K562 (cell line): ENCODE results near the gene FCHO1. TPM values are rescaled to one million over a fixed set of nuclear protein-coding genes. Genes with fewer than 3 reads are reported as not detected.
A peak's percentile ranks its signal among the peaks of the same experiment; 100 is the strongest.

ENCODE experiments used
- BDP1 ChIP-seq: IDR thresholded peaks from 3 replicates; pipeline ENCODE4 v1.6.1; 2011; ENCODE audit not compliant: insufficient read length, insufficient read depth
- CXXC5 ChIP-seq: fragments of 250-450 bp; sonication (Bioruptor Pico); IDR thresholded peaks from 2 replicates; pipeline ENCODE4 v1.8.0; 2022; ENCODE audit warnings: inconsistent platforms, mild to moderate bottlenecking, moderate library complexity
- DMBX1 ChIP-seq: fragments of 250-450 bp; sonication (Bioruptor Pico); IDR thresholded peaks from 2 replicates; pipeline ENCODE4 v1.8.0; 2022; ENCODE audit warnings: inconsistent platforms, mild to moderate bottlenecking, moderate library complexity, borderline replicate concordance
- EP400 ChIP-seq: fragments of 450-650 bp; IDR thresholded peaks from 2 replicates; pipeline ENCODE4 v1.6.1; 2017; ENCODE audit warnings: antibody characterized with exemption, mild to moderate bottlenecking, moderate library complexity
- HMBOX1 ChIP-seq: sonication (generic); IDR thresholded peaks from 2 replicates; pipeline ENCODE4 v1.6.1; 2016
- JUN ChIP-seq, 2 experiments: sonication (generic) in 1 of 2; formaldehyde crosslinking in 1 of 2; IDR thresholded peaks; 2 replicates each; pipeline versions ENCODE4 v1.6.1 to v1.8.0; 2012 to 2022; ENCODE audit warnings: borderline replicate concordance in 2 of 2, mild to moderate bottlenecking in 2 of 2, improper control_type of control experiment in 1 of 2, low read depth in 1 of 2, low read length in 1 of 2, missing genetic modification reagents in 1 of 2
- KLF10 ChIP-seq: fragments of 250-450 bp; sonication (Bioruptor Pico); IDR thresholded peaks from 2 replicates; pipeline ENCODE4 v1.6.1; 2021; ENCODE audit warnings: matching md5 sums
- MAFG ChIP-seq: fragments of 450-650 bp; conservative IDR thresholded peaks from 2 replicates; pipeline ENCODE4 v1.6.1; 2016; ENCODE audit warnings: missing genetic modification characterization, missing compliant biosample characterization
- MLLT1 ChIP-seq, 2 experiments: fragments of 450-650 bp; IDR thresholded peaks; 2 replicates each; pipeline ENCODE4 v1.6.1; 2016
- NR2F6 ChIP-seq: fragments of 450-650 bp; formaldehyde crosslinking; IDR thresholded peaks from 2 replicates; pipeline ENCODE4 v1.4.0; 2020; ENCODE audit warnings: mild to moderate bottlenecking
- PCBP2 ChIP-seq: fragments of 200-400 bp; formaldehyde crosslinking; IDR thresholded peaks from 2 replicates; pipeline ENCODE4 v1.6.1; 2018; ENCODE audit warnings: low read length, low read depth, mild to moderate bottlenecking, moderate library complexity; ENCODE audit not compliant: poor library complexity, severe bottlenecking
- PHB2 ChIP-seq: fragments of 450-650 bp; IDR thresholded peaks from 2 replicates; pipeline ENCODE4 v1.6.1; 2017; ENCODE audit warnings: low read depth
- POLR2A ChIP-seq: fragments of 450-650 bp; conservative IDR thresholded peaks from 2 replicates; pipeline ENCODE4 v1.6.1; 2016
- RAD21 ChIP-seq, 2 experiments: fragments of 250-450 bp in 1 of 2; fragments of 450-650 bp in 1 of 2; sonication (Bioruptor Pico) in 1 of 2; formaldehyde crosslinking in 1 of 2; IDR thresholded peaks in 1 of 2; conservative IDR thresholded peaks in 1 of 2; 2 replicates each; pipeline versions ENCODE4 v1.4.0 to v1.8.0; 2020 to 2022; ENCODE audit warnings: mild to moderate bottlenecking in 2 of 2, moderate library complexity in 1 of 2
- RBM15 ChIP-seq: fragments of 200-400 bp; formaldehyde crosslinking; IDR thresholded peaks from 2 replicates; pipeline ENCODE4 v1.6.1; 2018; ENCODE audit warnings: mild to moderate bottlenecking, low read length, moderate library complexity; ENCODE audit not compliant: insufficient read depth
- SAFB2 ChIP-seq: fragments of 200-400 bp; formaldehyde crosslinking; IDR thresholded peaks from 2 replicates; pipeline ENCODE4 v1.6.1; 2018; ENCODE audit warnings: borderline replicate concordance, low read length, low read depth, moderate library complexity; ENCODE audit not compliant: severe bottlenecking
- SMAD1 ChIP-seq: fragments of 150-350 bp; IDR thresholded peaks from 2 replicates; pipeline ENCODE4 v1.6.1; 2014; ENCODE audit warnings: low read length, low read depth; ENCODE audit not compliant: partially characterized antibody
- SMARCA4 ChIP-seq: fragments of 450-650 bp; IDR thresholded peaks from 2 replicates; pipeline ENCODE4 v1.6.1; 2016
- SRSF1 ChIP-seq: fragments of 200-400 bp; formaldehyde crosslinking; IDR thresholded peaks from 2 replicates; pipeline ENCODE4 v1.6.1; 2017; ENCODE audit warnings: mild to moderate bottlenecking, low read depth, low read length, moderate library complexity
- TCF7L2 ChIP-seq: fragments of 150-350 bp; IDR thresholded peaks from 2 replicates; pipeline ENCODE4 v1.6.1; 2016; ENCODE audit warnings: low read depth, mild to moderate bottlenecking, low read length, moderate library complexity
- ZBTB7A ChIP-seq: IDR thresholded peaks from 2 replicates; pipeline ENCODE4 v1.6.1; 2011; ENCODE audit warnings: low read depth, mild to moderate bottlenecking, low read length, moderate library complexity, borderline replicate concordance; ENCODE audit not compliant: control insufficient read depth
- ZNF174 ChIP-seq: fragments of 250-450 bp; sonication (Bioruptor Pico); IDR thresholded peaks from 2 replicates; pipeline ENCODE4 v1.4.0; 2020; ENCODE audit warnings: mild to moderate bottlenecking
- ZNF217 ChIP-seq: sonication (generic); formaldehyde crosslinking; IDR thresholded peaks from 2 replicates; pipeline ENCODE4 v1.8.0; 2022; ENCODE audit warnings: mild to moderate bottlenecking, missing genetic modification reagents
- ZNF586 ChIP-seq: fragments of 450-650 bp; formaldehyde crosslinking; conservative IDR thresholded peaks from 2 replicates; pipeline ENCODE4 v1.4.0; 2020; ENCODE audit warnings: mild to moderate bottlenecking, moderate library complexity
- ZNF639 ChIP-seq, 2 experiments: fragments of 200-800 bp in 1 of 2; sonication (Bioruptor generic) in 1 of 2; sonication (generic) in 1 of 2; formaldehyde crosslinking in 1 of 2; IDR thresholded peaks in 1 of 2; conservative IDR thresholded peaks in 1 of 2; 2 replicates each; pipeline versions ENCODE4 v1.5.0 to v1.6.1; 2016 to 2020; ENCODE audit warnings: missing compliant biosample characterization in 1 of 2, missing genetic modification characterization in 1 of 2, missing genetic modification reagents in 1 of 2
- ZNF785 ChIP-seq: fragments of 250-450 bp; sonication (Bioruptor Pico); IDR thresholded peaks from 2 replicates; pipeline ENCODE4 v1.4.0; 2020; ENCODE audit warnings: mild to moderate bottlenecking
- polyA plus RNA-seq, 8 experiments: library from polyadenylated mRNA; depleted of rRNA in 4 of 8; stranded (reverse) in 5 of 8; unstranded in 3 of 8; fragments of >200 nt; fragmentation: Nextera tagmentation in 2 of 8; fragmentation: Illumina TruSeq in 1 of 8; extraction: Ambion mirVana in 2 of 8; extraction: Trizol in 1 of 8; gene quantifications; 2 replicates each; pipeline versions ENCODE4 v1.2.1 to v1.2.3, GENCODE V29; 2011 to 2014; ENCODE audit warnings: inconsistent platforms in 1 of 8, missing spikeins in 1 of 8
- total RNA-seq, 7 experiments: library from RNA; depleted of rRNA in 6 of 7; stranded (reverse); fragments of >200 nt in 6 of 7; fragmentation: Illumina TruSeq in 2 of 7; extraction: Trizol in 2 of 7; gene quantifications; 2 replicates each; pipeline versions ENCODE4 v1.2.1 to v1.2.3, GENCODE V29; 2011 to 2021; ENCODE audit warnings: low replicate concordance in 1 of 7

The FCHO1 gene
- total and polyA plus RNA-seq, 9 of the 15 experiments (the other 6 are each of a cell fraction or from before 2014, with no cell fraction given), result 0.21 to 58.9 (median 18.3) TPM

- TF ChIP-seq MLLT1 (IDR thresholded peaks at IDR 0.05), result no peak
- 0 out of 2 replicates have a peak, but pooled peaks have one; percentile 16 for TF ChIP-seq SMARCA4
- TF ChIP-seq BDP1, result no peak
- no peak for TF ChIP-seq RBM15
- no peak for TF ChIP-seq HMBOX1
- no peak for TF ChIP-seq POLR2A
- no peak for TF ChIP-seq SRSF1
- TF ChIP-seq NR2F6 (CRISPR knock-in tag), result no peak
- no peak for TF ChIP-seq PHB2
- TF ChIP-seq KLF10 (CRISPR knock-in tag), result no peak
- no peak for TF ChIP-seq RAD21 (CRISPR knock-in tag; conservative IDR thresholded peaks at IDR 0.05 in 1 of 2, IDR thresholded peaks at IDR 0.05 in 1 of 2)
- TF ChIP-seq MAFG, result no peak
- no peak for TF ChIP-seq DMBX1 (CRISPR knock-in tag)
- TF ChIP-seq EP400, result no peak
- TF ChIP-seq ZNF174 (CRISPR knock-in tag), result no peak
- no peak for TF ChIP-seq ZNF217 (CRISPR knock-in tag)
- no peak for TF ChIP-seq TCF7L2
- TF ChIP-seq PCBP2, result no peak
- TF ChIP-seq CXXC5 (CRISPR knock-in tag), result no peak
- TF ChIP-seq ZBTB7A, result 0 out of 2 replicates have a peak, but pooled peaks have one; percentile 24
- TF ChIP-seq ZNF639 (CRISPR knock-in tag; conservative IDR thresholded peaks at IDR 0.05 in 1 of 2, IDR thresholded peaks at IDR 0.05 in 1 of 2), result no peak
- TF ChIP-seq ZNF586 (CRISPR knock-in tag), result no peak
- TF ChIP-seq ZNF785 (CRISPR knock-in tag), result no peak
- no peak for TF ChIP-seq SMAD1
- TF ChIP-seq JUN (IDR thresholded peaks at IDR 0.05; ENCODE audit: borderline replicate concordance, low read depth, low read length), result no peak
- 0 out of 2 replicates have a peak, but pooled peaks have one; percentile 34 for TF ChIP-seq JUN (CRISPR knock-in tag; IDR thresholded peaks at IDR 0.05; ENCODE audit: borderline replicate concordance)
- TF ChIP-seq SAFB2, result no peak
Measured at GRCh38 chr19:17719730-17720400, 31.4 kb upstream of the FCHO1 start (continued).
